Hematopoietic multipotent progenitor cell treated with erythropoietin and hydrocortisone succinate and interleukin-3 and kit ligand, for 8 days (in vitro differentiated cells): ENCODE measurements around the gene CCDC97.
"Not testable (repeated sequence)": the region's sequence is repeated elsewhere in the genome, so short reads cannot be mapped to it uniquely, and the experiment has no call there.

Experiments
- DNase-seq: peaks from one replicate; pipeline ENCODE4 v3.0.0-alpha.2; 2015

The CCDC97 gene

GRCh38 chr19:41310033-41310831 is at the start of gene CCDC97:
Gene CCDC97, plus strand, starts transcription at chr19:41310172. Its CDS starts 139 bp downstream, at chr19:41310311.
- peak; percentile 88 for DNase-seq

DNA sequence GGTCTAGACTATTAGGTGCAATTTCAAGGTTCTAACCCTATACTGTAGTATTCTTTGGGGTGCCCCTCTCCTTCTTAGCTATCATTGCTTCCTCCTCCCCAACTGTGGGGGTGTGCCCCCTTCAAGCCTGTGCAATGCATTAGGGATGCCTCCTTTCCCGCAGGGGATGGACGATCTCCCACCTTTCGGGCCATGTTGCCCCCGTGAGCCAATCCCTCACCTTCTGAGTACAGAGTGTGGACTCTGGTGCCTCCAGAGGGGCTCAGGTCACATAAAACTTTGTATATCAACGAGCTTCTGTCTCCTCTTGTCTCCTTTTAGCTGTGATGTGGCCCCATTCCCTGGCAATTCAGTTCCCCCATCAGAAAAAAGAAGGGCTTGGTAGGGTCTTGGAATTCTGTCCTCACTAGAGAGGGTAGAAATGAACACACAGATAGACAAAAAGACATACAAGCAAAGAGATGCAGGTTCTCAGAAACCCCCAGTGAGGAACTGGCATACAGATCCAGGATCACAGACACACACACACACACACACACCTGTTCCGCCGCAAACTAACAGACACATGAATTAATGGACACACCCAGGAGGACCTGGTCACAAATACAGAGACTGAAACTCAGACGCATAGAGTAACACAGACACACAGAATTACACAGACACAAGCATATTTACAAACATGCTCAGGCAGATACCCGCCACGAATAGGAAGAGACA is 48.3 kb upstream of the CCDC97 start:
- DNase-seq, result no peak

DNA sequence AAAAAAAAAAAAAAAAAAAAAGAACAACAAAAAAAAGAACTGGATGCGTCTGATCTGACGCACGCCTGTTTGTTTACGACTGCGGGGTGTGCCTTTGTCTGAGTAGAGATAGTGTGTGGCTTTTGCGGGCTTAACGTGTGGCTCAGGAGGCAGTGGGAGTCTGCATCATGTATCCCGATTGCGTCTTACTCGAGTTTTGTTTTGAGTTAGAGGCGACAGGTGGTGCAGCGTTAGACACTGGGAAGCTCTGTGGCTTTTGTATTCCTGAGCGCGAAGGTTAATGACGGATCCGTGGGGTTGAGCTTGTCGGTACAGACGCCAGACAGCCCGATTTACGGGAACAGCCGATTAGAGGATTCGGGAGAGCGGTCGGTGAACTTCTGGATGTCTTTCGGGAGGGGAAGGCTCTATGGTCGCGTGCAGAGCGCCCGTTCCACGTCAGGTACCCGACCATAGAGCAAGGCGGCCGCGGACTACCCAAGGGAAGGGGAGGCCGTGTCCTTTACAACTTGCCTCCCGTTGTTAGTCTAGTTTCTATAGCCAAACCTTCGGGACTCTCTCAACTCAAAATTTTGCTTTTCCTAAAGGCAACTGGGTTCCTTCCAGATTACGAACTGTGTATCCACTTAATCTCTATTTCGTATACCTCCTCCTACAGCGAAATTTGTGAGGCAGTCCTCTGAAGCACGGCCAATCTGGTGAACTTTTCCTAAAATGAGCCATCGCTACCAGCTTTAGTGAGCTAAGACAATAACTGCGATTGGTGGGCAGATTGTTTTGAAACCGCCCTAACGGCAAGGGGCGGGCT is 46.7 kb upstream of the CCDC97 start:
- peak; percentile 87 for DNase-seq

DNA sequence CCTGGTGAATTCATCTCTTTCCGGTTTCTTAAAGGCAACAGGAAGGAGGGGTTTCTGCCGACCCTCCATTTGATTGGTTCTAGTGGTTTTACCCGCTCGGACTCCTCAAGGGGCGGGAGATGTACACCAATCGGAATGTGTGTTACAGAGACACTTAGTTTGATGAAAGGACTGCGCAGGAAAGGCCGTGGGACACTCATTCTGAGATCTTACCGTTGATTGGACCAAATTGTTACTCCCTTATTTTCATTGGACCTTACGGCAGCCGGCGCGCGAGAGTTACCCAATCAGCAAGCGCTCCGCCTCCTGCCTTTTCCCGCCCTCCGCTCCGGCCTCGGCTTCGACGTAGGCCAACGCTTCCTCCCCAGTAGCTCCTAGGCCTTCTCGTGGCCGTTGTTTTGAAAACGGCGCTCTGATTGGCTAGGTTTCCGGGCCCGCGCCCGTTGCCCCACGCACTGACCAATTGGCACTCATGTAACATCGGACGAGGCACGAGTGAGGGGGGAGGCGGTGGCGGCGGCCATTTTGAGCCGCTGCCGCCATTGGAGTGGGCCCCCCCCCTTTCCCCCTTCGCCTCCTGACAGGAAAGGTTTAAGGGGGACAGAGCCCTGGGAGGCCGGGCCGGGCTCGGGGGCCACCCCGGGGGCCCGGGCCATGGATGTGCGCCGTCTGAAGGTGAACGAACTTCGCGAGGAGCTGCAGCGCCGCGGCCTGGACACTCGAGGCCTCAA is 46.0 kb upstream of the CCDC97 start, which contains the start of gene HNRNPUL1:
HNRNPUL1 (plus strand) TSS at position 523 of the 731 bp plus-strand sequence; CDS start at position 655, 132 bp downstream.
- peak; percentile 100 for DNase-seq

DNA sequence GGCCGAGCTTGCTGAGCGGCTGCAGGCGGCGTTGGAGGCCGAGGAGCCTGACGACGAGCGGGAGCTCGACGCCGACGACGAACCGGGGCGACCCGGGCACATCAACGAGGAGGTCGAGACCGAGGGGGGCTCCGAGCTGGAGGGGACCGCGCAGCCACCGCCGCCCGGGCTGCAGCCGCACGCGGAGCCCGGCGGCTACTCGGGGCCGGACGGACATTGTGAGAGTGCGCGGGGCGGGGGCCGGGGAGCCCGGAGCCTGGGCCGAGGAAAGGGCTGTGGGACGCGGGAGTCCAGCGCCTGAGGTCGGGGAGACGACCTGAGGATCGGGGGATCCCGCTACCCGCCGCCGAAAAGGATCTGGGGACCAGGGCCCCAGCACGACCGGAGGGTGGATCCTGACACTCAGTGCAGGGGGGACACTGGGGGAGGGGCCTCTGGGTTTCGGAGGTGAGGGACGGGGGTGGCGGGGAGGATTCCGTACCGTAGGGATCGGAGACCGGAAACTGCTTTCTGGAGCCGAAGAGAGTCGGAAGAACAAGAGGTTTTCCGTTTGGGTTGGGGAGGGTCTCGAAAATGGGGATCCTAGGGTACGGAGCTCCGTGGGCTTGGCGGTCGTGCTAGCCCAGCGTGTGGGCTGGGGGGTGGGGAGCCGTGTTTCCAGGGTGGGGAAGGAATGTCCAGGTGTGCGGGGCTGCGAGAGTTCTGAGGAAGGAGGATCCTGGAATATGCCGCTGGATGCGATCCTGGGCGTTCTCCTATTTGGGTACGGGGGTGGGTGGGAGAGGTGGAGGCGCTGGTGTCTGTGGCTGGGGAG is 45.2 kb upstream of the CCDC97 start:
- DNase-seq, result peak; percentile 50

DNA sequence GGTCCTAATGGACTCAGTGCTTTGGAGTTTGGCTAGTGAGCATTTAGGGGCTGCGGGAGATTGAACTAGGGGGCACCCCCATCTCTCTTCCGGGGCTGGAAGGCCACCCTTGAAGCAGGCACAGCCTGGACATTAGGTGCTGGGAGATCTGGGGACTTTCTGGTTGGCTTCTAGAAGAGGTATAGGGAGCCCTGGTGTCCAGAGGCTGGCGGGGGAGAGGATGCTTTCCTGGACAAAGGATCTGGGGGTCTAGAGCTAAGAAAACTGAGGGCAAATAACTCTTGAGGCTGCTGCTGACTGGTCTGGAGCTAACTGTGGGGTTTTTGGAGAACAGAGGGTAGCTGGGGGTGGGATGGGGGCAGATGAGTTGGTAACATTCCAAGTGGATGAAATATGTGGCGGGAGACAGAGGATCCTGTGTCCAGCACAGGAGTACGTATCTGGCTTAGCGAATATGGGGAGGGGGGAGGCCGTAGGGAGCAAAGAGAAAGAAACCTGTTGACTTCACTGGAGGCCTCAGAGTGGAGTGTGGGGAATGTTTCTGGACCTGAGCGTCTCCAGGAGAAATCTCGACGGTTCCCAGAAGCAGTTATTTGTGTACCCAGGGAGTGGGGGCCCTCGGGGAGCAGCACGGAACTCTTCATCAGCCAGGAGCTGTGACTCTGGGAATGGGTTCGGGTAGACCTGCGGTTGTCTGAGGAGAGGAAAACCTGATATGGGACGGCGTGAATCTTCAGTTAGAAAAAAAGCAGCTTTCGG is 44.4 kb upstream of the CCDC97 start:
- peak; percentile 26 for DNase-seq

GRCh38 chr19:41269055-41269454 is 40.9 kb upstream of the CCDC97 start:
- DNase-seq, result no peak

GRCh38 chr19:41269571-41269970 is 40.4 kb upstream of the CCDC97 start:
- DNase-seq, result no peak

DNA sequence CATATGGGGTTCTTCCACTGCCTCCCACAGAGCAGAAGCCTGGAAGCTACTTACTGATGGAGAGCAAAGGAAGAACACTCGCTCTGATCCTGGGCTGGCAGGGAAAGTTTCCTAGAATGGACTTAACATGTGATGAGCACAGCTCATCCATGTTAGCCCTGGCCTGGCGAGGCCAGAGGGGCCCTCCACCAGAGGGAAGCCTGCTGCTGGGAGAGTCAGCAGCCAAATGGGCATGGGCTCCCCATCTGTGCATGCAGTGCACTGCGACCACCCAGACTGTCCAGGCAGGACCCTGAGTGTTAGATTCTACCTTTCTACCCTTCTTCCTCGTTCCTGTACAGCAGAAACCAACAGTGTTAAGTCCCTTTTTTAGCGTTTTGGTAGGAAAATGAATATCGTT is 36.9 kb upstream of the CCDC97 start:
- DNase-seq, result no peak

DNA sequence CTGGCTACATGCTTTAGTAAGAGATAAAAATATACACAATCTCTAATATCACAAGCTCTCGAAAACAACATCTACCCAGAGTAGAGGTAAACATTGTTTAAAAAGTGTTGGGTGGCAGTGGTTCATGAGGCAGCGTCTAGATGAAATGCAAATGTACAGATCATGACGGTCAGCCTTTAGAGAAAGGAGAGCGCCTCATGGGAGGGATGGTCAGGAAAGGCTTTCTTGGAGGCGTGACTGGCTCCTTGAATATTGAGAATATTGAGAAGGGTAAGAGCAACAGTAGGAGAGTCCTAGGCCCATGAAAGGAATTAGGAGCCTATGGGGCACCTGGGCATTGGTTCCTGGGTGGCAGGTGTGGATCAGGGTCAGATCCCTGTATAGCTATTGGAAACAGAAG is 35.2 kb upstream of the CCDC97 start:
- DNase-seq, result no peak

- no peak for DNase-seq
Observed at GRCh38 chr19:41276231-41276630, 33.7 kb upstream of the CCDC97 start.

DNA sequence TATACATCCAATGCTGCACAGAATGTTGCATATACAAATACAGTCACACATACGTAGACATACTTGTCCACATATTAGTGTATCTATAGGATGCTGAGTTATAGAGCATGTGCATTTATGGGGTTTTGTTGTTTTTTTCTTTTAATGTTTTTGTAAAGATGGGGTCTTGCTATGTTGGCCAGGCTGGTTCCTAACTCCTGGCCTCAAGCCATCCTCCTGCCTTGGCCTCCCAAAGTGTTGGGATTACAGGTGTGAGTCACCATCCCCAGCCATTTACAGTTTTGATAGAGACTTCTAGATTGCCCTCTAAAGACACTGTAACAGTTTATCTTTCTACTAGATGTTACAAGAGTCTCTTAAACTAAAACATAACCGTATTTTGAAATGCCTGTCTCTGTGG is 31.5 kb upstream of the CCDC97 start:
- DNase-seq, result no peak

DNA sequence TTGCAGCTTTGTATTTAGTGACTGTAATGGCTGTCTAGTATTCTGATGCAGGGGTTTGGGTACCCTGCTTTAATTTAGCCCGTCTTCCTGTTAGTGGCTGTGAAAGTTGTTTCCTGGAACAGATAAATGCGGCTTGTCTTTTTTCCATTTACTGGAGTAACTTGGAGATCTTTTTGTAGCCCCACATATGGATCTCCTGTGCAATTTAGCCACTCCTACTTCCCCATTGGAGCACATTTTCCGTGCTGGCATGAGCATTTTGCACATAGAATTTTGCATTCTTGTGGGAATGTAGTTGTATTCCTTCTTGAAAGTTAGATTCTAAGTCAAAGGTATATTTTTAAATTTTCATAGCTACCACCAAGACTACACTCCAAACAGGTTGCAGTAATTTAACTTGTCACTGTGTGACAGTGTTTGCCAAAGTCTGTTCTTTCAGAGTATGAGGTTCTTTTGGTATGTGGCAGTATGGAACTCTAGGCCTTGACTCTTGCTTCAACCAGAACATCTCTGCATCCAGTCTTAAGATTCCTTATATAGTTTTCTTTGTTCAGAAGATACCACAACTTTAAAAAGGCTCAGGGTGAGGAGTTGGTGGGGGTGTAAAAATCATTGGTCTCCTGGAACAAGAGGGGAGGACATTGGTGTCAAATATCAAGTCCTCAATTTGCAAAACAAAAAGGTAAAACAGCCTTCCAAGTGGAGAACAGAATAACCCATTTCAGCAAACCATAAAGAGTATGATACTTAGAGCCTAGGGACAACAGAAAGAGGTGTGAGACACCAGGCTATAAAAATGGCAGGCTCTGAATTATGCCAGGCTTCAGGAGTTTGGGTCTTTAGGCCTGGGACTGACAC is 21.1 kb upstream of the CCDC97 start:
- DNase-seq, result no peak

GRCh38 chr19:41289814-41290213 is 20.2 kb upstream of the CCDC97 start:
- DNase-seq, result not testable (repeated sequence)

GRCh38 chr19:41294393-41294792 is 15.6 kb upstream of the CCDC97 start:
- no peak for DNase-seq

DNA sequence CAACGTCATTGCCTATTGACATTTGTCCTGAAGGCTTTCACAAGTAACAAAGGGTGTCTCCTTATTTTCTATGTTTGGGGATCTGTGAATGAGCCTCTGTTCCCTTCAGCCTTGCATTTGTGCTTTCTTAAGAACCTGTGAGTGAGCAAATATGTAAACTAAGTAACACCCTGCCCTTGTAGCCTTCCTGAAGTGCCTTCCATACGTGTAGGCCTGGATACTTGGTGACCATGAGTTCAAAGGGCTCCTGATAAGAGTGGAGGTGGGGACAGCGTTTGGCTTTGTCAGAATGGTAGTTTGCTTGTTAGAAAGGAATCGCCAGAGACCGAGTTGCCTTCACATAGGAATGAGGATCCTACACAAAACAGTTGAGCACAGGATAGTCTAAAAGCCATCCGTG is 14.5 kb upstream of the CCDC97 start:
- DNase-seq, result no peak

DNA sequence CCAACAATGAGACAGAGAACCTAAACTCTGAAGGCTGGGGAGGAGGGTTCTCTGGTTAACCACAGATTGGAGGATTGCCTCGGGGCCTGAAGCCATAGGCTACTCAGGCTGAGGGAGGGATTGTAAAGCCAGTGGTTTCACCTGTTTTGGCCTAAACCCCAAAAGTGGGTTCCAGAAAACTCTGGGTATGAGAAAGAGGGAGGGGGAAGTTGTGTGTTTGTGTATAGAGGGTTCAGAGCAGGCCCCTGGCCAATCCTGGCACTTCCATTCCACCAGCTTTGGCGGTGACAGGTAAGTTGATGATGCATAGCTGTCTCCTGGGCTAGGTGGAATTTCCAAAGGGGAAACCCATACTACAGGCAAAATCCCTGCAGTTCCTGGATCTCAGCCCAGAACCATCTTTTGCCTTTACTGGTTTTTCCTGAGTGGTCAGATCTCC is 13.5 kb upstream of the CCDC97 start:
- no peak for DNase-seq

DNA sequence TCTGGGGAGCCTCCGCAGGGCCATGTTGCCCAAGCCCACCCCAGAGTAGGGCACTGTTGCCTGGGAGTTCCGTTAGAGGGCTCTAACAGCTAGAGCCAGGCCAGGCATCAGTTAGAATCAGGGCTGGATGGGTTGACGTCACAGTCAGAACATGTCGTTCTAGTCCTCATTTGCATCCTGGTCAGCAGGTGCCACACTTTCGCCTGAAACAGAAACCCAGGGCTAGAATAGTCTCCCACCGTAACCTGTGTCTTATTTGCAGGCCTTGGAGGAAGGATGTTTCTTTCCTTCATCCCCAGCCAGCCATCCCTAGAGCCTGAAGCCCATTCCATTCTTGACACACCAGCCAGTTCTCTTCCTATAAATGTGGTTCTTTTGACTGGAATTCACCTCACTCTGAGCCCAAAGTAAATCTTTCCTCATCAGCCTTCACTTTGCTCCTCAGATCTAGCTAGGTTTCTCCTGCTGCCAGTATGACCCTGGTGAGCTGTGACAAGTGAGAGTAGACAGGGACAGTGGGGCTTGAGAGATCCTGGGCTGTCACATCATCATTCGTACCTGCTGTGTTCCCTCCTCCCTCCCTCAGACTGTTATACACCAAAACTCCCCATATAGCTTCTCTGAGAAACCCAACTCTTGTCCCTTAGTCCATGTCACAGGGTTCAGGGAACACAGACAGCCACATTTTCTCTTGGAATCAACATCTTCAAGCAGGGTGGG is 12.2 kb upstream of the CCDC97 start:
- no peak for DNase-seq

GRCh38 chr19:41298348-41298964 is 11.5 kb upstream of the CCDC97 start:
- DNase-seq, result no peak
